HCT116 (cell line): ENCODE results near the gene PSMB9. TPM values are rescaled to one million over a fixed set of nuclear protein-coding genes. Genes with fewer than 3 reads are reported as not detected.

Source experiments
- ATAC-seq: fragments of 200-7000 bp; cut with Tn5 transposase; 2 replicates; pipeline ENCODE4 v1.9.1; 2020; ENCODE audit warnings: mild to moderate bottlenecking, moderate library complexity
- BruUV-seq: library from RNA; stranded (reverse); fragments of 400-500 nt; replicated peaks from 2 replicates; lab custom pipeline; 2021; lab: Mats Ljungman, UMichigan
- CTCF ChIA-PET: fragments of 300-600 bp; sonication (Branson Sonifier 250); formaldehyde crosslinking; loops from one replicate; lab custom pipeline; 2021; ENCODE audit warnings: antibody characterized with exemption; lab: Charles Lee
- POLR2A ChIA-PET: fragments of 300-600, 350-600 bp; sonication (Branson Sonifier 250); formaldehyde crosslinking; loops from one replicate; lab custom pipeline; 2021; ENCODE audit warnings: antibody characterized with exemption; lab: Charles Lee
- RAD21 ChIA-PET, 2 experiments: fragments of 300-600 bp; sonication (Branson Sonifier 250); formaldehyde crosslinking; loops; one replicate each; lab custom pipeline; 2023; ENCODE audit warnings: low total read pairs in 2 of 2; ENCODE audit not compliant: uncharacterized antibody in 2 of 2, unreplicated experiment in 2 of 2, low non-redundant PET in 1 of 2; lab: Charles Lee
- DNase-seq: peaks from one replicate; pipeline ENCODE4 v3.0.0-alpha.2; 2010; ENCODE audit warnings: low read depth, low spot score
- H2AFZ ChIP-seq: fragments of 200-600 bp; shearing (Covaris generic), sonication (generic); 2 replicates; pipeline ENCODE4 v1.6.1; 2017; ENCODE audit warnings: low read depth, mixed run types, mixed read lengths, antibody characterized with exemption, low read length; ENCODE audit not compliant: poor library complexity, severe bottlenecking
- H3K27ac ChIP-seq: 2 replicates; pipeline ENCODE4 v1.5.1; 2012; ENCODE audit warnings: low read depth, low read length
- H3K27me3 ChIP-seq: fragments of 200-600 bp; sonication (generic); 2 replicates; pipeline ENCODE4 v1.6.1; 2016; ENCODE audit warnings: mixed run types, low read length, mixed read lengths; ENCODE audit not compliant: insufficient read depth
- H3K36me3 ChIP-seq, 2 experiments: fragments of 200-500 bp in 1 of 2; fragments of 200-600 bp in 1 of 2; sonication (Bioruptor generic) in 1 of 2; sonication (generic) in 1 of 2; 2 replicates each; pipeline versions ENCODE4 v1.5.1 to v1.6.1; 2014 to 2016; ENCODE audit warnings: low read length in 2 of 2, inconsistent platforms in 1 of 2, mixed read lengths in 1 of 2, mixed run types in 1 of 2; ENCODE audit not compliant: insufficient read depth in 2 of 2, control insufficient read depth in 1 of 2
- H3K4me1 ChIP-seq, 2 experiments: fragments of 200-600 bp in 1 of 2; sonication (generic) in 1 of 2; 2 replicates each; pipeline versions ENCODE4 v1.5.1 to v1.6.1; 2012 to 2017; ENCODE audit warnings: low read length in 2 of 2, inconsistent platforms in 1 of 2, mild to moderate bottlenecking in 1 of 2, mixed read lengths in 1 of 2, mixed run types in 1 of 2, moderate library complexity in 1 of 2; ENCODE audit not compliant: insufficient read depth in 2 of 2, control insufficient read depth in 1 of 2
- H3K4me2 ChIP-seq: fragments of 200-600 bp; sonication (generic); 2 replicates; pipeline ENCODE4 v1.6.1; 2017; ENCODE audit warnings: mixed run types, low read length, mixed read lengths
- H3K4me3 ChIP-seq, 2 experiments: fragments of 200-600 bp in 1 of 2; sonication (generic) in 1 of 2; replicated peaks in 1 of 2; 2 replicates each; pipeline ENCODE4 v1.5.1; 2011 to 2016; ENCODE audit warnings: low read length in 2 of 2, control low read depth in 1 of 2, low read depth in 1 of 2, mild to moderate bottlenecking in 1 of 2, mixed read lengths in 1 of 2, mixed run types in 1 of 2
- H3K79me2 ChIP-seq: fragments of 200-600 bp; sonication (generic); 2 replicates; pipeline ENCODE4 v1.6.1; 2017; ENCODE audit warnings: mild to moderate bottlenecking, mixed run types, low read length, moderate library complexity, mixed read lengths; ENCODE audit not compliant: insufficient read depth
- H3K9ac ChIP-seq: fragments of 200-600 bp; sonication (generic); 2 replicates; pipeline ENCODE4 v1.6.1; 2016; ENCODE audit warnings: low read length, mixed read lengths
- H3K9me2 ChIP-seq: fragments of 200-600 bp; sonication (generic), shearing (Covaris generic); 2 replicates; pipeline ENCODE4 v1.6.1; 2017; ENCODE audit warnings: mixed run types, mild to moderate bottlenecking, moderate library complexity; ENCODE audit not compliant: insufficient read depth
- H3K9me3 ChIP-seq, 2 experiments: fragments of 200-500 bp in 1 of 2; fragments of 200-600 bp in 1 of 2; sonication (Bioruptor generic) in 1 of 2; sonication (generic) in 1 of 2; 2 replicates each; pipeline ENCODE4 v1.6.1; 2014 to 2017; ENCODE audit warnings: low read length in 2 of 2, mixed read lengths in 2 of 2, inconsistent platforms in 1 of 2, low read depth in 1 of 2, mild to moderate bottlenecking in 1 of 2, mixed run types in 1 of 2, moderate library complexity in 1 of 2; ENCODE audit not compliant: control insufficient read depth in 1 of 2, insufficient read depth in 1 of 2
- H4K20me1 ChIP-seq: fragments of 200-600 bp; sonication (generic), shearing (Covaris generic); 2 replicates; pipeline ENCODE4 v1.6.1; 2017; ENCODE audit warnings: mixed run types, mild to moderate bottlenecking, moderate library complexity; ENCODE audit not compliant: insufficient read depth
- CBX3 ChIP-seq: IDR thresholded peaks from 2 replicates; pipeline ENCODE4 v1.6.1; 2012; ENCODE audit warnings: low read depth
- CEBPB ChIP-seq: IDR thresholded peaks from 2 replicates; pipeline ENCODE4 v1.6.1; 2012; ENCODE audit warnings: low read depth
- EGR1 ChIP-seq: IDR thresholded peaks from 2 replicates; pipeline ENCODE4 v1.6.1; 2012; ENCODE audit warnings: low read depth
- EZH2 ChIP-seq: fragments of 200-600 bp; sonication (generic); IDR thresholded peaks from 2 replicates; pipeline ENCODE4 v1.6.1; 2017; ENCODE audit warnings: antibody characterized with exemption, mixed run types
- EZH2phosphoT487 ChIP-seq: fragments of 200-600 bp; IDR thresholded peaks from 2 replicates; pipeline ENCODE4 v1.6.1; 2018; ENCODE audit warnings: antibody characterized with exemption, borderline replicate concordance
- FOSL1 ChIP-seq: IDR thresholded peaks from 2 replicates; pipeline ENCODE4 v1.6.1; 2012; ENCODE audit warnings: low read depth
- JUND ChIP-seq: IDR thresholded peaks from 2 replicates; pipeline ENCODE4 v1.6.1; 2012
- POLR2AphosphoS5 ChIP-seq: IDR thresholded peaks from 2 replicates; pipeline ENCODE4 v1.6.1; 2011; ENCODE audit warnings: mild to moderate bottlenecking, low read depth, low read length, moderate library complexity
- RAD21 ChIP-seq: IDR thresholded peaks from 2 replicates; pipeline ENCODE4 v1.6.1; 2012; ENCODE audit warnings: low read depth, mild to moderate bottlenecking
- SRF ChIP-seq: IDR thresholded peaks from 2 replicates; pipeline ENCODE4 v1.6.1; 2012; ENCODE audit warnings: low read depth
- TCF7L2 ChIP-seq: IDR thresholded peaks from 2 replicates; pipeline ENCODE4 v1.7.0; 2011; ENCODE audit warnings: borderline replicate concordance, inconsistent platforms; ENCODE audit not compliant: insufficient read depth, insufficient read length; ENCODE audit errors: extremely low read depth
- YY1 ChIP-seq: IDR thresholded peaks from 2 replicates; pipeline ENCODE4 v1.6.1; 2011; ENCODE audit warnings: low read length, low read depth, moderate library complexity, mild to moderate bottlenecking; ENCODE audit not compliant: insufficient replicate concordance; ENCODE audit errors: extremely low read depth
- ZBTB33 ChIP-seq: IDR thresholded peaks from 2 replicates; pipeline ENCODE4 v1.6.1; 2011; ENCODE audit warnings: mild to moderate bottlenecking, low read length, moderate library complexity; ENCODE audit not compliant: insufficient replicate concordance; ENCODE audit errors: extremely low read depth
- ZNF274 ChIP-seq: fragments of 200-500 bp; sonication (Bioruptor generic); IDR thresholded peaks from 2 replicates; pipeline ENCODE4 v1.6.1; 2014; ENCODE audit warnings: mild to moderate bottlenecking, low read depth, low read length, inconsistent platforms
- intact Hi-C: fragments of 100-400 bp; cut with micrococcal nuclease; formaldehyde crosslinking; loops from 2 replicates; pipeline ENCODE4 v1.10.0; 2022
- total RNA-seq: library from RNA; stranded (reverse); gene quantifications from one replicate; pipeline ENCODE4 v1.2.1, GENCODE V29; 2021; ENCODE audit not compliant: unreplicated experiment
- TF ChIP-seq, protein P1 (sequence below): IDR thresholded peaks from 2 replicates; pipeline ENCODE4 v1.6.1; 2012

PSMB9 gene
- total RNA-seq, 1 experiment from 2014 or later = 8.1 TPM

GRCh38 chr6:32905078-32905477 is 51.1 kb downstream of the PSMB9 start:
- Histone ChIP-seq H4K20me1 (no peaks in the 10 kb centered on the region), H3K9me2 (no peaks in the 10 kb centered on the region), H3K9me3 (no peaks in the 10 kb centered on the region), H3K36me3 (no peaks in the 10 kb centered on the region), H3K4me3 (no peak overlapping the region), H3K27ac (no peak overlapping the region), H3K27me3 (no peaks in the 10 kb centered on the region), H2AFZ (no peak overlapping the region), H3K4me2 (no peak overlapping the region), H3K9ac (no peak overlapping the region), H3K79me2 (no peaks in the 10 kb centered on the region; the same call in 1 of the 2 replicates), H3K4me1 (no peaks in the 10 kb centered on the region)
- no peak for DNase-seq
- POLR2A ChIA-PET = interaction anchor here (1.3 to 1.7 kb wide), 2 partner anchors 11 to 67 kb away, joined by 4 to 9 read pairs; no protein-coding TSS in a partner anchor
- RAD21 ChIA-PET = no interaction called here
- TF ChIP-seq ZNF274 = no peak
- no peak for TF ChIP-seq POLR2AphosphoS5
- no peak for TF ChIP-seq YY1
- no peak for TF ChIP-seq EGR1
- TF ChIP-seq FOSL1 = no peak
- TF ChIP-seq ZBTB33 = no peak
- TF ChIP-seq TCF7L2 = no peak
- TF ChIP-seq, protein P1, sequence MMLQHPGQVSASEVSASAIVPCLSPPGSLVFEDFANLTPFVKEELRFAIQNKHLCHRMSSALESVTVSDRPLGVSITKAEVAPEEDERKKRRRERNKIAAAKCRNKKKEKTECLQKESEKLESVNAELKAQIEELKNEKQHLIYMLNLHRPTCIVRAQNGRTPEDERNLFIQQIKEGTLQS = no peak
- TF ChIP-seq EZH2phosphoT487 = no peak
- TF ChIP-seq CEBPB = no peak
- TF ChIP-seq EZH2 = no peak
- no peak for TF ChIP-seq CBX3
- TF ChIP-seq JUND = no peak
- no peak for TF ChIP-seq RAD21
- no peak for TF ChIP-seq SRF
- CTCF ChIA-PET = interaction anchor here (0.7 to 1.9 kb wide), 5 partner anchors 29 to 119 kb away, joined by 3 to 13 read pairs (median 3); partner anchors contain the start of gene TAP2
- ATAC-seq = no peak
- BruUV-seq = no TSS peak
- intact Hi-C loops = no loop called here
